H1 (cell line): ENCODE data around the gene MYRIP. TPM values are rescaled to one million over a fixed set of nuclear protein-coding genes. Genes with fewer than 3 reads are reported as not detected.

Experiments
- CHD7 ChIP-seq: fragments of 300-600 bp; sonication (generic); IDR thresholded peaks from 2 replicates; pipeline ENCODE4 v1.7.1; 2012; ENCODE audit warnings: low read length, moderate library complexity, mild to moderate bottlenecking, inconsistent platforms; ENCODE audit not compliant: insufficient replicate concordance
- polyA plus RNA-seq, 7 experiments: library from polyadenylated mRNA; depleted of rRNA in 3 of 7; stranded (reverse) in 5 of 7; unstranded in 2 of 7; fragments of >200 nt in 5 of 7; fragments of 200-250 nt in 2 of 7; gene quantifications; 1 replicate in 5 of 7; 2 replicates in 1 of 7; 4 replicates in 1 of 7; pipeline versions ENCODE4 v1.2.1 to v1.2.3, GENCODE V29; 2011 to 2013; ENCODE audit warnings: missing spikeins in 2 of 7, mixed read lengths in 2 of 7
- total RNA-seq: library from RNA; stranded (reverse); fragmentation: NEBNext Ultra II Directional; extraction: Animal tissue kit (Norgen Biotek cat#: 25700); gene quantifications from 2 replicates; pipeline ENCODE4 v1.2.1, GENCODE V29; 2021

The MYRIP gene
- total and polyA plus RNA-seq, 2 of the 8 experiments (the other 6 are each of a cell fraction or from before 2014, with no cell fraction given): 0.54 to 4.3 TPM

DNA sequence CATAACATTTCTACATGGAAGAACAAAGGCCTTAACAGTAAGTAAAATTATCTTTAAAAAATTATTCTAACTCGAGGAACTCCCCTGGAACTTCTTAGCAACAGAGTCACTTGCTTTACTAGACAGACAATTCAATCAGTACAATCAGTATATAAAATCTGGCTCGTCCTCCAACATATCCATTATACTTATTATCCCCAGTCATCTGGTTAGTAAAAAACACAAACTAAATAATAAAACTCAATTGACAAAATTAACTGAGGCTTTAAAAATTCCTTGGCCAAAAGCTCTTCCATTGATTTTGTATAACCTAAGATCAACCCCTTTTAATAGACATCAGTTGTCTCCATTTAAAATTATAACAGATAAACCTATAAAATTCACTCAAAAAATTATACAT is 105.6 kb downstream of the MYRIP start (continued):
- TF ChIP-seq CHD7: no peak
